ENCODE results near the gene YWHAQ. TPM values are rescaled to one million over a fixed set of nuclear protein-coding genes. Genes with fewer than 3 reads are reported as not detected.
"Not testable (repeated sequence)": the region's sequence is repeated elsewhere in the genome, so short reads cannot be mapped to it uniquely, and the experiment has no call there.

YWHAQ gene
- total RNA-seq, 4 donors from 2014 or later, result 40.3 to 63.7 (median 48.4) TPM

DNA sequence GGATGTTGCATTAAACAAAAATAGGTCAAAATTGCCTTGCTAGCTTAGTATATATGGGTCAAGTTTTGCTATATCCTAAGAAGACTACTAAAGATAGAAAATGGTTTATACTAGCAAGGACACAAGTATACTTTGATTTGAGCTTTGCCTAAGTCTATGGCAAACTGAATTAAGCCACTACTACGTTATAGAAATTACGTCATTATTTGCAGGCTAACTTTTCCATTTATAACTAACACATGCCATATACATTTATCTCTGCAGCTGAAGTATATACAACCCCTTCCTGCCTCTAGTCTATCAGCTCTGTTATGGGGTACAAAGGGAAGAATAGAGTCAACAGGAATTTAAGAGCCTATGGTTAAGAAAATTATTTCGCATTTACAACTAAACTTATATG lies 16.2 kb downstream of the YWHAQ start:
- in situ Hi-C loops (cut with MboI; ENCODE audit: low sequenced_read_pairs in 4 of 4), result no loop called here

DNA sequence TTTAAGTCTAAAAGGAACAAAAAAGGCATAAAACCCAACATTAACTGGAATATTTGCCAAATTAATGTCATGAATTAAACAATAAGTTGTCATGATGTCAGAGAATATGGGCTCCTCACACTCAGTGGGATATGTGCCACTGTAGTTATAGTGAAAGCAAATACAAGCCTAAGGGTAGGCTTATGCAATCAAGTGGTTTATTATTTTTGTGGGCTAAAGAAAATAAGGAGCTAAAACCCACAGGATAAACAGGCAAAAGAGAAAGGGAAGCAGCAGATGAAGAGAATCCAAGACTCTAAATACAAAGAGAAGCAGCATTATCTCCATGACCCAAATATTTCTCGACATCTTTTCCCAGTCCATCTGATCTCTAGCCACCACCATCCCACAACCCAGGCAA lies 17.5 kb downstream of the YWHAQ start:
- in situ Hi-C loops (cut with MboI; ENCODE audit: low sequenced_read_pairs in 4 of 4) (no loop called here), intact Hi-C loops (cut with DNase I; ENCODE audit: low total_unique reads) (no loop called here)
- Histone ChIP-seq H3K36me3 (no peaks in the 10 kb centered on the region), H3K27me3 (no peaks in the 10 kb centered on the region), H3K4me1 (peaks cover 61 to 71% of the 10 kb centered on the region in 2 donors), H3K9me3 (no peaks in the 10 kb centered on the region), H3K4me3 (no peak overlapping the region), H3K27ac (peak overlapping the region in 2 of 4 donors; percentile 3 to 88)
- TF ChIP-seq, protein P1, sequence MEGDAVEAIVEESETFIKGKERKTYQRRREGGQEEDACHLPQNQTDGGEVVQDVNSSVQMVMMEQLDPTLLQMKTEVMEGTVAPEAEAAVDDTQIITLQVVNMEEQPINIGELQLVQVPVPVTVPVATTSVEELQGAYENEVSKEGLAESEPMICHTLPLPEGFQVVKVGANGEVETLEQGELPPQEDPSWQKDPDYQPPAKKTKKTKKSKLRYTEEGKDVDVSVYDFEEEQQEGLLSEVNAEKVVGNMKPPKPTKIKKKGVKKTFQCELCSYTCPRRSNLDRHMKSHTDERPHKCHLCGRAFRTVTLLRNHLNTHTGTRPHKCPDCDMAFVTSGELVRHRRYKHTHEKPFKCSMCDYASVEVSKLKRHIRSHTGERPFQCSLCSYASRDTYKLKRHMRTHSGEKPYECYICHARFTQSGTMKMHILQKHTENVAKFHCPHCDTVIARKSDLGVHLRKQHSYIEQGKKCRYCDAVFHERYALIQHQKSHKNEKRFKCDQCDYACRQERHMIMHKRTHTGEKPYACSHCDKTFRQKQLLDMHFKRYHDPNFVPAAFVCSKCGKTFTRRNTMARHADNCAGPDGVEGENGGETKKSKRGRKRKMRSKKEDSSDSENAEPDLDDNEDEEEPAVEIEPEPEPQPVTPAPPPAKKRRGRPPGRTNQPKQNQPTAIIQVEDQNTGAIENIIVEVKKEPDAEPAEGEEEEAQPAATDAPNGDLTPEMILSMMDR (IDR thresholded peaks at IDR 0.05 in 4 of 5, conservative IDR thresholded peaks at IDR 0.05 in 1 of 5), result no peak
- no peak for TF ChIP-seq POLR2A (IDR thresholded peaks at IDR 0.05)
- ATAC-seq (no peak), DNase-seq (no peak)

More for the DNA sequence above, 16.2 kb downstream of the YWHAQ start:
- Histone ChIP-seq H3K4me1 (peaks cover 71% of the 10 kb centered on the region in 2 donors), H3K27ac (no peak overlapping the region), H3K27me3 (no peaks in the 10 kb centered on the region), H3K4me3 (no peak overlapping the region), H3K9me3 (no peaks in the 10 kb centered on the region), H3K36me3 (no peaks in the 10 kb centered on the region)
- ATAC-seq (no peak), DNase-seq (no peak)
- intact Hi-C loops (cut with DNase I; ENCODE audit: low total_unique reads), result no loop called here
- TF ChIP-seq, protein P1 (IDR thresholded peaks at IDR 0.05 in 4 of 5, conservative IDR thresholded peaks at IDR 0.05 in 1 of 5), result no peak
- TF ChIP-seq POLR2A (IDR thresholded peaks at IDR 0.05), result no peak

- H3K9me3 ChIP-seq; H3K4me3 ChIP-seq; H3K27me3 ChIP-seq; in situ Hi-C loops (cut with MboI; ENCODE audit: low sequenced_read_pairs in 4 of 4); ATAC-seq; DNase-seq; H3K36me3 ChIP-seq; intact Hi-C loops (cut with DNase I; ENCODE audit: low total_unique reads): not testable (repeated sequence)
- H3K4me1 ChIP-seq, result peaks cover 68 to 74% of the 10 kb centered on the region in 2 donors
- peak overlapping the region; percentile 85 to 93 (median 88) for H3K27ac ChIP-seq
These were observed 19.3 kb downstream of the YWHAQ start for GRCh38 chr2:9611549-9611912.

DNA sequence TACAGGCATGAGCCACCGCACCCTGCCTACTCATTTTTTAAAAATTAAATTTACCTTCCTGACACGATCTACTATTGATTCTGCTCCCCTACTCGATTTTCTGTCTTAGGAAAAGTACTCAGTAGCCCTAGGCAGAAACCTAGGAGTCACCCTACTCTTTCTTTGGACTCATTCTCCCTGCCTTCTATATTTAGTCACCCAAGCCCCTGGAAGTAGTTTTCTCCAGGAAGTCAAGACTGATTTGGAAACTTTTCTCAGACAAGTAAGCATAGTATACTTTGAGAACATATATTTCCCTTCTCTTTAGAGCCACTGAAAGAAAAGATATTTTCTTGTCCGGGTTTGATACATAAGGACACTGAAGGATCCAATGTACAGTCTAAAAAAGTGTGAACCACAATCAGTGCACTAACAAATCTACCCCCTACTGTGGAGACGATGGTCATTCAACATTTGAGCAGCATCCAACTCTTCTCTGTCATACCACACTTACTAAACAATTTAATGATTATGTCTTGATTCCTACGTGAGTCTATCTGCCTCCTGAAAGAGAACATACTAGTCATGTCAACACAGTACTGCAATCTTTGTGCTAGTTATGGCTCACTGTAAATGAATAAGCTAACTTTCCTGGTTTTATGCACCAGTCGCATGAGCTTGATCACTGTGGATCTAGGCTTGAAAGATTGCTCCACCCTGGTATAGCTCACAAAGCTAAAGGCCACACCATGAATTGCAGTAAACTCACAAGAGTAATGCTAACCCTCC lies 19.8 kb downstream of the YWHAQ start:
- intact Hi-C loops (cut with DNase I; ENCODE audit: low total_unique reads), result no loop called here
- Histone ChIP-seq H3K27me3 (no peaks in the 10 kb centered on the region), H3K4me1 (peaks cover 66 to 68% of the 10 kb centered on the region in 2 donors), H3K9me3 (no peaks in the 10 kb centered on the region), H3K4me3 (no peak overlapping the region), H3K36me3 (no peaks in the 10 kb centered on the region), H3K27ac (peak overlapping the region; percentile 85 to 93 (median 88))
- DNase-seq (no peak), ATAC-seq (no peak)
- in situ Hi-C loops (cut with MboI; ENCODE audit: low sequenced_read_pairs in 4 of 4), result no loop called here
- TF ChIP-seq POLR2A (IDR thresholded peaks at IDR 0.05), result no peak
- TF ChIP-seq, protein P1 (IDR thresholded peaks at IDR 0.05 in 4 of 5, conservative IDR thresholded peaks at IDR 0.05 in 1 of 5), result no peak

DNA sequence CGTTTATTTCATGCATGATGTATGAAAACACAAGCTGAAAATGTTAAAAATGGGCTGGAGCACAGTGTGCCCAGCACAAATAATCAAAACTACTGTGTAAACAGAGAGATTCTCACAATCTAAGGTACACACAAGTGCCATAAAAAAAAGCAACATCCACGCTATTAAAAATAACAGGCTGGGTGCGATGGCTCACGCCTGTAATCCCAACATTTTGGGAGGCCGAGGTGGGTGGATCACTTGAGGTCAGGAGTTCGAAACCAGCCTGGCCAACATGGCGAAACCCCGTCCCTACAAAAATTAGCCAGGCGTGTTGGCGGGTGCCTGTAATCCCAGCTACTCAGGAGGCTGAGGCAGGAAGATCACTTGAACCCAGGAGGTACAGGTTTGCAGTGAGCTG lies 22.3 kb downstream of the YWHAQ start:
- Histone ChIP-seq H3K4me3 (peak overlapping the region in 3 of 4 donors; percentile 12 to 47 (median 17)), H3K4me1 (peaks cover 41 to 44% of the 10 kb centered on the region in 2 donors), H3K27ac (peak overlapping the region; percentile 85 to 93 (median 88))
- DNase-seq; H3K9me3 ChIP-seq; in situ Hi-C loops (cut with MboI; ENCODE audit: low sequenced_read_pairs in 4 of 4); H3K36me3 ChIP-seq; intact Hi-C loops (cut with DNase I; ENCODE audit: low total_unique reads); H3K27me3 ChIP-seq: not testable (repeated sequence)
- ATAC-seq, result peak; percentile 14 to 19

Measured in gastrocnemius medialis (tissue), 4 donors.